Left hindlimb (tissue), 1 donor: ENCODE measurements around the gene PTPN13.
"Not testable (repeated sequence)": the region's sequence is repeated elsewhere in the genome, so short reads cannot be mapped to it uniquely, and the experiment has no call there.

ENCODE experiments used
- DNase-seq: peaks from one replicate; pipeline ENCODE4 v3.0.0-alpha.2; 2018

PTPN13 gene

GRCh38 chr4:86719149-86719548 lies 125.0 kb downstream of the PTPN13 start:
- DNase-seq: not testable (repeated sequence)

- no peak for DNase-seq
These were observed 126.5 kb downstream of the PTPN13 start for GRCh38 chr4:86720508-86721068.

GRCh38 chr4:86721412-86721811 lies 127.3 kb downstream of the PTPN13 start:
- no peak for DNase-seq

- peak; percentile 25 for DNase-seq
These were observed 136.2 kb downstream of the PTPN13 start for GRCh38 chr4:86730310-86730709.

DNA sequence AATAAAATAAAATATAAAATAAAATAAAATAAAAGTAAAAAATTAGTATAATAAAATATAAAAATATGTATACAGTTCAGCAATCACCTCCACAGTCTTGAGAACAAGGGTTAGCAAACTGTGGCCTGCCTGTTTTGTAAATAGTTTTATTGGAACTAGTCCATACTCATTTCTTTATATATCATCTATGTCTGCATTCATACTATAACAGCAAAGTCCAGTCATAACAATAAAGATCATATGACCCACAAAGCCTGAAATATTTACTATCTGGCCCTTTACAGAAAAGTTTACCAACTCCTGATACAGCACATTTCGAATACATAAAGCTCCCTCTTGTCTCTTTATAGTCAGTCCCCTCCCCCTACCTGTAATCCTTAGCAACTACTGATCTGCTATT lies 143.1 kb downstream of the PTPN13 start:
- no peak for DNase-seq

DNA sequence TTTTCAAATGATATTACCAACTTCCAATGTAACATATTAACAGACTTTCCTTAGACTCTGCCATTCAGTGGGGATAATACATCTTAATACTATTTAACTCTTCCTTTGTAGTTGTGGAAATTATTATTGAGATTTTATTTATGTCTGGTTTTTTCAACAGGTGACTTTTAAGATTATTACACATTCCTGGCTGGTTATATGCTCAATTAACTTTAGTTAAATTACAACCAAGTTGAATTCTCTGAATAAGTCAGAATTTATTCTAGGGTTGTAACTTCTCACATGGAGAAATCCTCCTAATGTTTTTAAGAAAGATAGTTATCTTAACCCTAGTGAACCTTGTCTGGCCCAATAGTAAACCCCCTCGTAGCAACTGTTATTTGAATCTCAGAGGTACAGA lies 147.7 kb downstream of the PTPN13 start:
- no peak for DNase-seq

DNA sequence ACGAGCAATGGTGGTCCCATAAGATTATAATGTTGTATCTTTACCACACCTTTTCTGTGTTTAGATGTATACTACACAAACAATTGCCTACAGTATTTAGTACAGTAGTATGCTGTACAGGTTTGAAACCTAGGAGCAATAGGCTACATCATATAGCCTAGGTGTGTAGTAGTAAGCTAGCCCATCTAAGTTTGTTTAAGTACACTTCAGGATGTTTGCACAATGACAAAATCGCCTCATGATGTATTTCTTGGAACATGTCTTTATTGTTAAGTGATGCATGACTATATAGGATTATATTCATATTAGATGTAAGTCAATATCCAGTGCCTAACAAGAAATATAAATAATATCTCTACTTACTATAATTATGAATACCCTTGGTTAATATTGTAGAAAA lies 150.5 kb downstream of the PTPN13 start:
- no peak for DNase-seq

DNA sequence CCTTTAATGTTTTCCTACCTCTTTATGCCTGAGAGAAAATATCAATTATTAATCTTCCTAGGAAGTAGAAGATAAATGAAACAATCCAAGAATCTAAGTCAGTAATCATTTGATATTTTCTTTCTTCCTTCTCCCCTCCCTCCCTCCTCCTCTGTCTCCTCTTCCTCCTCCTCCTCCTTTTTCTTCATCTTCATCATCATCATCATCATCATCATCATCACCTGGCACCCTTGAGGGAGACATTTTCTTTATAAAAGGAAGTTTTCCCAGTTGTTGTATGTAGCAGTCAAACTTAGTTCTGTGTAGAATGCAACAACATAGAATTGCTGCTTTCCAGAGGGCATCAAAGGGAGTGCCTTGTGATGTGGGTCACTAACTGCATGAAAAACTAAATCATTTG lies 155.0 kb downstream of the PTPN13 start:
- no peak for DNase-seq

DNA sequence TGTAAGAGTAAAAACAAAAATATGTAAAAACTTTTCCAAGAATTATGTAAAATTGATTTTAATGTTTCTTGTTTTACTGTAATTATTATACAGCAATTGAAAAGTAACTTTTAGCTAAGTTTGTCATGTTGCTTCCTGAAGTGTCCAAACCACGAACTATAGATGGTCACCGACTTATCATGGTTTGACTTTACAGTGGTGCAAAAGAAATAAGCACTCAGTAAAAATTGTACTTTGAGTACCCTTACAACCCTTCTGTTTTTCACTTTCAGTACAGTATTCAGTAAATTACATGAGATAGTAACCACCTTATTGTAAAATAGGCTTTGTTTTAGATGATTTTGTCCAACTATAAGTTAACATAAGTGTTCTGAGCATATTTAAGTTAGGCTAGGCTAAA lies 161.3 kb downstream of the PTPN13 start:
- DNase-seq: no peak

DNA sequence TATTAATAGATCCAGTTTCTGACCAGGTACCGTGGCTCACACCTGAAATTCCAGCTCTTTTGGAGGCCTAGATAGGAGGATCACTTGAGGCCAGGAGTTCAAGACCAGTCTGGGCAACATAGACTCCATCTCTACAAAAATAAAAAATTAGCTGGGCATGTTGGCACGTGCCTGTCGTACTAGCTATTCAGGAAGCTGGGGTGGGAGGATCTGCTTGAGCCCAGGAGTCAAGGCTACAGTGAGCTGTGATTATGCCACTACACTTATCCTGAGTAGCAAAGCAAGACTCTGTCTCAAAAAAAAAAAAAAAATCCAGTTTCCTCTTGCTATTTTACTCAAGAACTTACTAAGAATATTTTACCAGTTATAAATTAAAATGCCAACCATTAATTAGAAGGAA lies 163.4 kb downstream of the PTPN13 start:
- no peak for DNase-seq

GRCh38 chr4:86759298-86759697 lies 165.2 kb downstream of the PTPN13 start:
- no peak for DNase-seq

DNA sequence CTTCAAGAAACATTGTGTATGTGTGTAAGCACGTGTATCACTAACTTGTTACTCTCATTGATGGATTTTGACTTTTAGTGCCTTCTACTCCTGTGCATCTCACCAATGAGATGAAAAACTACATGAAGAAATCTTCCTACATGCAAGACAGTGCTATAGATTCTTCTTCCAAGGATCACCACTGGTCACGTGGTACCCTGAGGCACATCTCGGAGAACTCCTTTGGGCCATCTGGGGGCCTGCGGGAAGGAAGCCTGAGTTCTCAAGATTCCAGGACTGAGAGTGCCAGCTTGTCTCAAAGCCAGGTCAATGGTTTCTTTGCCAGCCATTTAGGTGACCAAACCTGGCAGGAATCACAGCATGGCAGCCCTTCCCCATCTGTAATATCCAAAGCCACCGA lies 168.5 kb downstream of the PTPN13 start:
- DNase-seq: no peak

- DNase-seq: no peak
These were observed 175.7 kb downstream of the PTPN13 start for GRCh38 chr4:86769794-86770193.

GRCh38 chr4:86771141-86771540 lies 177.0 kb downstream of the PTPN13 start:
- DNase-seq: no peak

- DNase-seq: no peak
These were observed 180.9 kb downstream of the PTPN13 start for GRCh38 chr4:86775061-86775460.

DNA sequence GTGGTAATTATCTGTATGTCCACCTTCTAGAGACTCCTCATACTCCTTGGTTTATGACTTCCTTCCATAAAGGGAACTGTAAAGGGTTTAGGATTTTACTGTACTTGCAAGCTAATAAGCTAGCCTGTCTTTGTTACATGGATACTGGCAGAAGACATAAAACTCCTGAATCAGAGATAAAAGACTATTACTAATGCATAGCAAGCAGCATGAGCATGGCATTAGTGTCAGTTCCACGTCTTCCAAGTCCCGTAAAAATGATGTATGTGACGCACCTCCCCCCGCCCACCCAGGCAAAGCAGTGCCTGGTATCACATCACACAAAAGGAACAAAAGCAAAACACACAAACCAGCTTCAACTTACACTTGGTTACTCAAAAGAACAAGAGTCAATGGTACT lies 184.1 kb downstream of the PTPN13 start:
- no peak for DNase-seq

- DNase-seq: no peak
These were observed 194.7 kb downstream of the PTPN13 start for GRCh38 chr4:86788826-86789225.

DNA sequence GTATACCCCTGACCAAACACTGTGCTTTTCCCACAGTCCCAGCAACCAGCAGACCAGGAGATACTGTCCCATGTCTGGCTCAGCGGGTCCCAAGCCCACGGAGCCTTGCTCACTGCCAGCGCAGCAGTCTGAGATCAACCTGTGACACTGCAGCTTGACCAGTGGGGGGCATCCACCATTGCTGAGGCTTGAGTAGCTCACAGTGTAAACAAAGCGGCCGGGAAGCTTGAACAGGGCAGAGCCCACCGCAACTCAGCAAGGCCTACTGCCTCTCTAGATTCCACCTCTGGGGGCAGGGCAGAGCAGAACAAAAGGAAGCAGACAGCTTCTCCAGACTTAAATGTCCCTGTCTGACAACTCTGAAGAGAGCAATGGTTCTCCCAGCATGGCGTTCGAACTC lies 197.0 kb downstream of the PTPN13 start:
- no peak for DNase-seq

DNA sequence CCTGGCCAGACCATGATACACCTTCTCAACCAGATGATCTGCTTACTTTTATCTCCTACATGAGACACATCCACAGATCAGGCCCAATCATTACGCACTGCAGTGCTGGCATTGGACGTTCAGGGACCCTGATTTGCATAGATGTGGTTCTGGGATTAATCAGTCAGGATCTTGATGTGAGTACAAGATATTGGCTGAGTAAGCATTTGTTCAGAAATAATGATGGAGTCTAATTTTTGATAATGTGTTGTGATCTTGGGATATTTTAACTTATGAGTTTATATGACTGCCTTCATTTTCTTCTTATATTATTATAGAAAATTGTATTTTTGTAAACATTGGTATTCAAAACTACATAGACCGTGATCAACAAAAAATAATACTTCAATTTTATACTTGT lies 215.7 kb downstream of the PTPN13 start:
- no peak for DNase-seq

- no peak for DNase-seq
These were observed 216.7 kb downstream of the PTPN13 start for GRCh38 chr4:86810847-86811246.

DNA sequence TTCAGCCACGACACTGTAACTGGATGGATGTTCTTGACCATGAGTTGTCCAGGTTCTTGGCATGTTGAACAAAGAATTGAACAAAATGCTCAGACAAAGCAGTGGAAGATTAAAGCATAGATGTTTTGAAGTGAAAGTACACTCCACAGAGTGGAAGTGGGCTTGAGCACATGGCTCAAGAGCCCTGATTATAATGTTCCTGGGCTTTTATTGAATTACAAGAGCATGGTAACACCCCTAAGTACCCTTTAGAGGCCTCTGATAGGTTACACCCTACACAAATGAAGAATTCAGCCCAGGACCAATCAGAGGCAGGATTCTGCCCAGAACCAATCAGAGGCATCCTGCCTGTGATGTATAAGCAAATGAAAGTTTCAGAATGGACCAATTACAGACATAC lies 221.5 kb downstream of the PTPN13 start:
- no peak for DNase-seq

DNA sequence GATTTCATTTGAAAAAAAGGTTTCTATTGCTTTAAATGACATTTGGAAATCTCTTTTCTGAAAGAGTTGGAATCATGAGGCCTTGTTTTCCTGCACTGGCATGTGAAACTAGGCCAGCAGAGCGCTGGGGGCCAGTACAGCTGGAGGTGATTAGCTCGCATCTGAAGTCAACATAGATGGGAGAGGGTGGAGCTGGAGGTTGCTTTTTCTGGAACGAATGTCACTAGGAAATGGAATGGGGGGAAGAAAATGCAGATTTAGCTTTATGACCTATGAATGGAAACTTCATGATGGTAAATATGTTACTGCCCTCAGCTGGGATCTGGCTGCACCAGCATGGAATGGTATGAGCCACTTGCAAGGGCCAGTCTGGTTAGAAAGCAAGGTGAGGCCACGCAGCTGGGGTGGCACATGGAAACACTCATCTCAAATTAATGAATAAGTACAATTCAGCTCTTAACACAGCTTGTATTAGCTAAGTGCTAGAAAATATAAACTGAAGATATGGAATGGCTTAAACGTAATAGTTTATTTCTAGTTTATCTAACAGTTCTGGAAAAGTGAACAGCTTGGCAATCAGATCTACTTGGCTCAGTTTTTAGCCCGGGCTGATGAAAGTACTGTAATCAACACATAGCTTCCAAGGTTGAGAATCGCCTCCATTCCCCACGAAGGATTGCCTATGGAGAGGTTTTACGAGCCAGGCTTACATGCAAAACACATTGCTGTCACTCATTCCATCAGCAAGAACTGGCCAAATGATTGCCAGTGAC lies 222.6 kb downstream of the PTPN13 start:
- DNase-seq: peak; percentile 63

DNA sequence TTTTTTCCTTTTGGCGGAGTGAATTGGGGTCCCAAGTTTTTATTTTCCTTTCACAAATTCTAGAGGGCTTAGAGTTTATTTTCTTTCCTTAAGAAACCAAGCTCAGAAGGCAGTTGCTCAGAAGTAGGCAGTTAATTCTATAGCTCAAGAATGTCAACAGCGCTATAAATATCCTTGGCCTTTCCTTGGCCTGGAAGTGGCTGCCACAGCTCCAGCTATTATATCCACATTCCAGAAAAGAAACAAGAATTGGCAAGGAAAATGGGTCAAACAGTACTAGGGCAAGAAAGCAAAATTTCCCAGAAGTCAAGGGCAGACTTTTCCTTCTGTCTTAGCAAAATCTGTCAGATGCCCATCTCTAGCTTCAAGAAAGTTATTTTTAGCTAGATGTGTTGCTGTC lies 224.1 kb downstream of the PTPN13 start:
- no peak for DNase-seq

DNA sequence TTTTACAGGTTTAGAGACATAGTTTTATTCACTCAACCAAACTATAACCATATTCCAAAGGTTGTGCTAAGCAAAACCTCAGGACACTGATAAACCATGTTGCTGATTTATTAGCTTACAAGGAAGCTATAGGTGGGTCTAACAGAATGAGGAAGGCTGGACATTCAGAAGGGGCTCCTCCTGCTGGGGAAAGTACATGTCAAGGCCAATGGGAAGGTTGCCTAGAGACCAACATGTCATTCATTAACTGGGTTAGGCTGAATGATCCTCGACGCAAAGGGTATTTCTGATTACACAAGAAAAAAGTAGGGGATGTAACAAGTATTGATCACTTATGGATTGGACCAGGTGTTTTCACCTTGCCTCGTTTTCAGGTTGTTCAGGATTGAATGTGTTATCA lies 224.7 kb downstream of the PTPN13 start:
- no peak for DNase-seq

GRCh38 chr4:86819561-86819960 lies 225.4 kb downstream of the PTPN13 start:
- DNase-seq: no peak
